Measurements from ENCODE around the gene ZKSCAN3. TPM values are rescaled to one million over a fixed set of nuclear protein-coding genes. Genes with fewer than 3 reads are reported as not detected.
A peak's percentile ranks its signal among the peaks of the same experiment; 100 is the strongest.

ZKSCAN3 gene
- total and polyA plus RNA-seq, 2 donors (not counting 1 experiment from before 2014, with no cell fraction given): 4.0 to 11.9 TPM

- peak overlapping the region; percentile 86 for H3K4me2 ChIP-seq (replicated peaks; ENCODE audit: low read depth, low read length, poor library complexity, severe bottlenecking)
- H3K27me3 ChIP-seq (replicated peaks in 1 of 4; ENCODE audit: control extremely low read depth in 1 of 4, control insufficient read depth in 3 of 4, insufficient read depth in 4 of 4, low read length in 3 of 4): no peaks in the 10 kb centered on the region
- ChIA-PET CTCF (interaction anchor here (0.6 to 1.9 kb wide), 5 partner anchors 13 to 199 kb away, joined by 3 to 6 read pairs (median 4); no protein-coding TSS in a partner anchor), POLR2A (interaction anchor here (0.7 to 0.9 kb wide), 3 partner anchors 15 to 230 kb away, joined by 3 to 4 read pairs (median 3); partner anchors contain the start of gene ZKSCAN3)
- peaks cover 0 to 3% (median 0%) of the 10 kb centered on the region in 3 donors for H3K9me3 ChIP-seq (ENCODE audit: control extremely low read depth in 1 of 3, control insufficient read depth in 2 of 3, insufficient read depth in 1 of 3, low read length in 2 of 3)
- H3K4me1 ChIP-seq (ENCODE audit: control insufficient read depth in 2 of 2, insufficient read depth in 2 of 2, low read length in 2 of 2): peaks cover 11 to 18% of the 10 kb centered on the region in 2 donors
- H3K27ac ChIP-seq (ENCODE audit: low read length in 2 of 2): peak overlapping the region; percentile 95 to 96
- DNase-seq: no peak
- TF ChIP-seq EZH2 (IDR thresholded peaks at IDR 0.05; ENCODE audit: borderline replicate concordance, insufficient read depth, low read depth, low read length, poor library complexity, severe bottlenecking) (no peak), CTCF (IDR thresholded peaks at IDR 0.05) (no peak)
- WGBS (ENCODE audit: insufficient coverage): 13% methylated on average over 3 of the region's 12 CpGs
- no peaks in the 10 kb centered on the region for H4K20me1 ChIP-seq (ENCODE audit: control insufficient read depth, insufficient read depth, low read length, poor library complexity, severe bottlenecking)
- Mint-ChIP-seq H3K9me3 (ENCODE audit: insufficient read depth) (peaks cover 6% of the 10 kb centered on the region), H3K4me1 (no peaks in the 10 kb centered on the region), H3K4me3 (no peak overlapping the region), H3K27me3 (no peaks in the 10 kb centered on the region), H3K27ac (no peak overlapping the region)
- H3K36me3 ChIP-seq (replicated peaks in 1 of 2; ENCODE audit: control extremely low read depth in 1 of 2, control insufficient read depth in 1 of 2, extremely low read depth in 1 of 2, insufficient read depth in 2 of 2, low read length in 1 of 2): no peaks in the 10 kb centered on the region
- H2AFZ ChIP-seq (ENCODE audit: insufficient read depth, low read depth, low read length, poor library complexity, severe bottlenecking): peak overlapping the region; percentile 83
- peak overlapping the region; percentile 99 for H3K9ac ChIP-seq (ENCODE audit: low read length)
- H3K79me2 ChIP-seq (ENCODE audit: control insufficient read depth, insufficient read depth, low read length): no peaks in the 10 kb centered on the region
- H3K4me3 ChIP-seq (ENCODE audit: control extremely low read depth in 1 of 5, extremely low read depth in 1 of 5, insufficient read depth in 1 of 5, low read depth in 2 of 5, low read length in 4 of 5): peak overlapping the region in 4 of 5 experiments; percentile 72 to 98 (median 90)
- intact Hi-C loops (cut with micrococcal nuclease): loop anchor here (1.0 to 5.0 kb wide), 5 partner anchors 53 to 438 kb away; partner anchors contain the start of genes PGBD1 and ZSCAN26
- ATAC-seq (ENCODE audit: low read depth): peak; percentile 2
Observed at GRCh38 chr6:28335040-28335563, 14.6 kb upstream of the ZKSCAN3 start.

Measured in B cell (primary cell).